Endothelial cell (in vitro differentiated cells): Measurements from ENCODE around the gene PABPC4L. TPM values are rescaled to one million over a fixed set of nuclear protein-coding genes. Genes with fewer than 3 reads are reported as not detected.

ENCODE experiments used
- DNase-seq: peaks from one replicate; pipeline ENCODE4 v3.0.0; 2021; ENCODE audit warnings: low spot score
- H3K27ac Mint-ChIP-seq: one replicate; pipeline ENCODE4 v1.8.0; 2021; ENCODE audit warnings: mixed read lengths, inconsistent platforms; ENCODE audit not compliant: unreplicated experiment
- H3K27me3 Mint-ChIP-seq: one replicate; pipeline ENCODE4 v1.8.0; 2021; ENCODE audit warnings: mild to moderate bottlenecking, moderate library complexity, mixed read lengths, inconsistent platforms; ENCODE audit not compliant: unreplicated experiment
- H3K36me3 Mint-ChIP-seq: one replicate; pipeline ENCODE4 v1.8.0; 2021; ENCODE audit warnings: mild to moderate bottlenecking, low read depth, mixed read lengths, inconsistent platforms; ENCODE audit not compliant: unreplicated experiment
- H3K4me1 Mint-ChIP-seq: one replicate; pipeline ENCODE4 v1.8.0; 2021; ENCODE audit warnings: mild to moderate bottlenecking, mixed read lengths, inconsistent platforms; ENCODE audit not compliant: unreplicated experiment
- H3K4me3 Mint-ChIP-seq: one replicate; pipeline ENCODE4 v1.8.0; 2021; ENCODE audit warnings: mild to moderate bottlenecking, mixed read lengths, inconsistent platforms; ENCODE audit not compliant: unreplicated experiment
- H3K9me3 Mint-ChIP-seq: one replicate; pipeline ENCODE4 v1.8.0; 2021; ENCODE audit warnings: mixed read lengths, inconsistent platforms; ENCODE audit not compliant: unreplicated experiment
- total RNA-seq: library from RNA; stranded (reverse); fragmentation: NEBNext Ultra II Directional; extraction: Animal tissue kit (Norgen Biotek cat#: 25700); gene quantifications from one replicate; pipeline ENCODE4 v1.2.1, GENCODE V29; 2021; ENCODE audit not compliant: unreplicated experiment
- TF ChIP-seq, protein P1 (sequence below): fragments of 200-600 bp; sonication (generic); IDR thresholded peaks from one replicate; pipeline ENCODE4 v1.5.0; 2021; ENCODE audit warnings: antibody characterized with exemption; ENCODE audit not compliant: unreplicated experiment

PABPC4L gene
- total RNA-seq, 1 donor from 2014 or later: 2.4 TPM

DNA sequence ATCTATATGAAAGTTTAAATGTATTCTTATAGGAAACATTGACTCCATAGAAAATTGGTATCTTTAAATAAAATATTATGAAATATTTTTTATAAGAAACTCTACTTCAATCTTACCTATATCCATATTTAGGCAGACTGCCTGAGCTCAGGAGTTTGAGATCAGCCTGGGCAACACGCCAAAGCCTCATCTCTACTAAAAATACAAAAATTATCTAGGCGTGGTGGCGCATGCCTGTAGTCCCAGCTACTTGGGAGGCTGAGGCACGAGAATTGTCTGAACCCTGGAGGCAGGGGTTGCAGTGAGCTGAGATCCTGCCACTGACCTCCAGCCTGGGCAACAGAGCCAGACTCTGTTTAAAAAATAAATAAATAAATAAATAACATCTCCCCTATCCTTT, 47.5 kb downstream of the PABPC4L start:
- TF ChIP-seq, protein P1, sequence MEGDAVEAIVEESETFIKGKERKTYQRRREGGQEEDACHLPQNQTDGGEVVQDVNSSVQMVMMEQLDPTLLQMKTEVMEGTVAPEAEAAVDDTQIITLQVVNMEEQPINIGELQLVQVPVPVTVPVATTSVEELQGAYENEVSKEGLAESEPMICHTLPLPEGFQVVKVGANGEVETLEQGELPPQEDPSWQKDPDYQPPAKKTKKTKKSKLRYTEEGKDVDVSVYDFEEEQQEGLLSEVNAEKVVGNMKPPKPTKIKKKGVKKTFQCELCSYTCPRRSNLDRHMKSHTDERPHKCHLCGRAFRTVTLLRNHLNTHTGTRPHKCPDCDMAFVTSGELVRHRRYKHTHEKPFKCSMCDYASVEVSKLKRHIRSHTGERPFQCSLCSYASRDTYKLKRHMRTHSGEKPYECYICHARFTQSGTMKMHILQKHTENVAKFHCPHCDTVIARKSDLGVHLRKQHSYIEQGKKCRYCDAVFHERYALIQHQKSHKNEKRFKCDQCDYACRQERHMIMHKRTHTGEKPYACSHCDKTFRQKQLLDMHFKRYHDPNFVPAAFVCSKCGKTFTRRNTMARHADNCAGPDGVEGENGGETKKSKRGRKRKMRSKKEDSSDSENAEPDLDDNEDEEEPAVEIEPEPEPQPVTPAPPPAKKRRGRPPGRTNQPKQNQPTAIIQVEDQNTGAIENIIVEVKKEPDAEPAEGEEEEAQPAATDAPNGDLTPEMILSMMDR: no peak

DNA sequence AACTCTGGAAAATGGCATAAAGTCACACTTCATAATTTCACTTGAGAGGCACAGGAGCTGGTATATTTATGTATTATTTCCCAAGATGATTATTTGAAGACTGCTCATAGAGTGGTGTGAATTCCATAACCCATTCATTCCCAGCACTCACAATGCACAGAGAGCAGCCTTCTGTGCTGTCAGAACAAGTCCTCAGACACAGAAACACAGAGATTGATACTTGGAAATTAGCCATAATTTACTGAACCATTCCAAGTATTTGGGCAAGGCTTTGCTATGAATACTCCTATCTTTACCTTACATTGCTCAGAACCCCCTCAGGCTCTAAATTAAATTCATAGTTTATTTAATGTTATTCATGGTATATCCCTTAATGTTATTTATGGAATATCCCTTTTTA, 53.6 kb downstream of the PABPC4L start:
- DNase-seq: no peak
- Mint-ChIP-seq H3K4me1 (no peaks in the 10 kb centered on the region), H3K27me3 (no peaks in the 10 kb centered on the region), H3K4me3 (no peak overlapping the region), H3K27ac (no peak overlapping the region), H3K36me3 (no peaks in the 10 kb centered on the region), H3K9me3 (no peaks in the 10 kb centered on the region)
- TF ChIP-seq, protein P1: no peak

More for the DNA sequence above, 47.5 kb downstream of the PABPC4L start:
- Mint-ChIP-seq H3K9me3 (no peaks in the 10 kb centered on the region), H3K27ac (no peak overlapping the region), H3K4me1 (no peaks in the 10 kb centered on the region), H3K4me3 (no peak overlapping the region), H3K27me3 (no peaks in the 10 kb centered on the region), H3K36me3 (no peaks in the 10 kb centered on the region)
- no peak for DNase-seq
